Measurements from ENCODE around the gene ADAMTS14.

Gene ADAMTS14

GRCh38 chr10:70736525-70736924 is 64.2 kb downstream of the ADAMTS14 start:
- TF ChIP-seq ZNF274 (IDR thresholded peaks at IDR 0.05; ENCODE audit: low read depth, low read length), result no peak
- no peak overlapping the region for H3K4me3 ChIP-seq (ENCODE audit: low read length)

GRCh38 chr10:70737250-70737649 is 64.9 kb downstream of the ADAMTS14 start:
- no peak for TF ChIP-seq ZNF274 (IDR thresholded peaks at IDR 0.05; ENCODE audit: low read depth, low read length)
- no peak overlapping the region for H3K4me3 ChIP-seq (ENCODE audit: low read length)

GRCh38 chr10:70738006-70738760 is 65.9 kb downstream of the ADAMTS14 start:
- H3K4me3 ChIP-seq (ENCODE audit: low read length), result no peak overlapping the region
- no peak for TF ChIP-seq ZNF274 (IDR thresholded peaks at IDR 0.05; ENCODE audit: low read depth, low read length)

GRCh38 chr10:70738761-70739121 is 66.4 kb downstream of the ADAMTS14 start:
- TF ChIP-seq ZNF274 (IDR thresholded peaks at IDR 0.05; ENCODE audit: low read depth, low read length), result no peak
- no peak overlapping the region for H3K4me3 ChIP-seq (ENCODE audit: low read length)

GRCh38 chr10:70740406-70741288 is 68.3 kb downstream of the ADAMTS14 start:
- H3K4me3 ChIP-seq (ENCODE audit: low read length), result no peak overlapping the region
- no peak for TF ChIP-seq ZNF274 (IDR thresholded peaks at IDR 0.05; ENCODE audit: low read depth, low read length)

- H3K4me3 ChIP-seq (ENCODE audit: low read length), result no peak overlapping the region
- TF ChIP-seq ZNF274 (IDR thresholded peaks at IDR 0.05; ENCODE audit: low read depth, low read length), result no peak
Observed at GRCh38 chr10:70742537-70743429, 70.5 kb downstream of the ADAMTS14 start.

GRCh38 chr10:70743430-70743788 is 71.1 kb downstream of the ADAMTS14 start:
- TF ChIP-seq ZNF274 (IDR thresholded peaks at IDR 0.05; ENCODE audit: low read depth, low read length), result no peak
- no peak overlapping the region for H3K4me3 ChIP-seq (ENCODE audit: low read length)

- TF ChIP-seq ZNF274 (IDR thresholded peaks at IDR 0.05; ENCODE audit: low read depth, low read length), result no peak
- H3K4me3 ChIP-seq (ENCODE audit: low read length), result no peak overlapping the region
Observed at GRCh38 chr10:70743879-70744278, 71.6 kb downstream of the ADAMTS14 start.

- no peak overlapping the region for H3K4me3 ChIP-seq (ENCODE audit: low read length)
Observed at GRCh38 chr10:70744617-70745143, 72.4 kb downstream of the ADAMTS14 start.

GRCh38 chr10:70745555-70745954 is 73.2 kb downstream of the ADAMTS14 start:
- no peak overlapping the region for H3K4me3 ChIP-seq (ENCODE audit: low read length)
- no peak for TF ChIP-seq ZNF274 (IDR thresholded peaks at IDR 0.05; ENCODE audit: low read depth, low read length)

More at GRCh38 chr10:70744617-70745143, 72.4 kb downstream of the ADAMTS14 start:
- TF ChIP-seq ZNF274 (IDR thresholded peaks at IDR 0.05; ENCODE audit: low read depth, low read length), result no peak

- no peak for TF ChIP-seq ZNF274 (IDR thresholded peaks at IDR 0.05; ENCODE audit: low read depth, low read length)
Observed at GRCh38 chr10:70747192-70747965, 75.1 kb downstream of the ADAMTS14 start.

GRCh38 chr10:70748305-70748704 is 76.0 kb downstream of the ADAMTS14 start:
- H3K4me3 ChIP-seq (ENCODE audit: low read length), result no peak overlapping the region
- no peak for TF ChIP-seq ZNF274 (IDR thresholded peaks at IDR 0.05; ENCODE audit: low read depth, low read length)

More at GRCh38 chr10:70747192-70747965, 75.1 kb downstream of the ADAMTS14 start:
- no peak overlapping the region for H3K4me3 ChIP-seq (ENCODE audit: low read length)
